GM21515 (cell line): ENCODE data around the gene TRPC4.

Experiments used
- ATAC-seq: cut with Tn5 transposase; IDR thresholded peaks from one replicate; pipeline ENCODE4 v1.9.1; 2021; ENCODE audit not compliant: unreplicated experiment

TRPC4 gene

GRCh38 chr13:37735293-37735692 is 134.3 kb downstream of the TRPC4 start:
- no peak for ATAC-seq

- no peak for ATAC-seq
Observed at GRCh38 chr13:37729876-37730275, 139.7 kb downstream of the TRPC4 start.

- no peak for ATAC-seq
Observed at GRCh38 chr13:37716420-37717195, 153.0 kb downstream of the TRPC4 start.

- no peak for ATAC-seq
Observed at GRCh38 chr13:37715606-37716015, 154.0 kb downstream of the TRPC4 start.

GRCh38 chr13:37709318-37709717 is 160.3 kb downstream of the TRPC4 start:
- ATAC-seq = no peak

GRCh38 chr13:37707739-37708500 is 161.7 kb downstream of the TRPC4 start:
- no peak for ATAC-seq

- ATAC-seq = no peak
Observed at GRCh38 chr13:37706041-37706440, 163.5 kb downstream of the TRPC4 start.

GRCh38 chr13:37701972-37702371 is 167.6 kb downstream of the TRPC4 start:
- ATAC-seq = no peak

- ATAC-seq = no peak
Observed at GRCh38 chr13:37701306-37701705, 168.3 kb downstream of the TRPC4 start.

- ATAC-seq = no peak
Observed at GRCh38 chr13:37700887-37701286, 168.7 kb downstream of the TRPC4 start.

GRCh38 chr13:37695200-37695599 is 174.4 kb downstream of the TRPC4 start:
- ATAC-seq = no peak

GRCh38 chr13:37690361-37690760 is 179.2 kb downstream of the TRPC4 start:
- ATAC-seq = no peak

GRCh38 chr13:37686501-37686900 is 183.1 kb downstream of the TRPC4 start:
- ATAC-seq = no peak

GRCh38 chr13:37685206-37685605 is 184.4 kb downstream of the TRPC4 start:
- no peak for ATAC-seq

- no peak for ATAC-seq
Observed at GRCh38 chr13:37682496-37682895, 187.1 kb downstream of the TRPC4 start.

GRCh38 chr13:37681281-37682032 is 188.1 kb downstream of the TRPC4 start:
- ATAC-seq = no peak

GRCh38 chr13:37680137-37680536 is 189.4 kb downstream of the TRPC4 start:
- no peak for ATAC-seq

- no peak for ATAC-seq
Observed at GRCh38 chr13:37679043-37679442, 190.5 kb downstream of the TRPC4 start.

- no peak for ATAC-seq
Observed at GRCh38 chr13:37669845-37670244, 199.7 kb downstream of the TRPC4 start.

- ATAC-seq = no peak
Observed at GRCh38 chr13:37667702-37668101, 201.9 kb downstream of the TRPC4 start.

- ATAC-seq = no peak
Observed at GRCh38 chr13:37666036-37666435, 203.5 kb downstream of the TRPC4 start.

- ATAC-seq = no peak
Observed at GRCh38 chr13:37665420-37665819, 204.2 kb downstream of the TRPC4 start.
